GM21390 (cell line): ENCODE data around the gene RAD17.
"Not testable (repeated sequence)": the region's sequence is repeated elsewhere in the genome, so short reads cannot be mapped to it uniquely, and the experiment has no call there.

Source experiments
- ATAC-seq: cut with Tn5 transposase; IDR thresholded peaks from one replicate; pipeline ENCODE4 v1.9.1; 2021; ENCODE audit not compliant: unreplicated experiment

The RAD17 gene, protein sequence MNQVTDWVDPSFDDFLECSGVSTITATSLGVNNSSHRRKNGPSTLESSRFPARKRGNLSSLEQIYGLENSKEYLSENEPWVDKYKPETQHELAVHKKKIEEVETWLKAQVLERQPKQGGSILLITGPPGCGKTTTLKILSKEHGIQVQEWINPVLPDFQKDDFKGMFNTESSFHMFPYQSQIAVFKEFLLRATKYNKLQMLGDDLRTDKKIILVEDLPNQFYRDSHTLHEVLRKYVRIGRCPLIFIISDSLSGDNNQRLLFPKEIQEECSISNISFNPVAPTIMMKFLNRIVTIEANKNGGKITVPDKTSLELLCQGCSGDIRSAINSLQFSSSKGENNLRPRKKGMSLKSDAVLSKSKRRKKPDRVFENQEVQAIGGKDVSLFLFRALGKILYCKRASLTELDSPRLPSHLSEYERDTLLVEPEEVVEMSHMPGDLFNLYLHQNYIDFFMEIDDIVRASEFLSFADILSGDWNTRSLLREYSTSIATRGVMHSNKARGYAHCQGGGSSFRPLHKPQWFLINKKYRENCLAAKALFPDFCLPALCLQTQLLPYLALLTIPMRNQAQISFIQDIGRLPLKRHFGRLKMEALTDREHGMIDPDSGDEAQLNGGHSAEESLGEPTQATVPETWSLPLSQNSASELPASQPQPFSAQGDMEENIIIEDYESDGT

DNA sequence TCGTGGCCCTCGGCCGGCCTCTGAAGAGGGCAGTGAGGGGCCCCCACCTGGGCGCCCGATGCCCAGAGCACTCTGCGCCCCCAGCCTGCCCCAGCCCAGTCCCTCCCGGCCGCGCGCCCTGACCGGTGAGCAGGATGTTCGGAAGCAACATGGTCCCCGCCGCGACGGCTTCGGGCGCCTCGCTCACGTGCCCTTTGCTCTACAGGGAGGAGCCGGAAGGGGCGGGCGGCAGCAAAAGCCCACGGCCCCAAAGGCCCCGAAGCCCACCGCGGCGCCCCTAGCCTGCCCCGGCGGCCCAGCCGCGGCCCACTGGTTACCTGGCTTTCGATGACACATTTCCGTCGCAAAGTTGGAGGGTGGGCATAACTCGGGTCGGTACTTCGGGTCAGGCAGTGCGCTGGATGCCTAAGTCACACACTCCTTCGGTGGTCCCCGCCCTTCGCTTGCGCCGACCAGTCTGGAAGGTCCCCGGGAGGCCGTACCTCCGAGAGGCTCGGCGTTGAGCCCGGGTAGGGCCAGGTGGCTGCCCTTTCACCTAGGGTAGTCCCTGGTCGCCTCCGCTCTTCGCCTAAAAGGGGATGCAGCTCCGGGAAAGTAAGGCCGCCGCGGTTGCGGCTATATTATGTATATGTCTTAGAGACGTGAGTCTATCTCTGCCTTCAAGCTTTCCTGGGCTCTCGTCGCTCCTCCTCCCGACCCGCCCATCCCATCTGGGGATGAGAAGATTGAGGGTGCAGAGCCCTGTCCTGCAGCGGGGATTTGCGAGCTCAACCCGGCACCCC is at the start of gene RAD17, which contains the start of the genes AK6 and TAF9:
Gene RAD17, plus strand, starts transcription at position 479 of the 782 bp plus-strand sequence. CDS start 2,391 bp downstream, outside the sequence.
Gene AK6, minus strand, starts transcription at position 181 of the 782 bp plus-strand sequence. Its CDS starts 30 bp downstream, at position 151.
Gene TAF9, minus strand, starts transcription at position 181 of the 782 bp plus-strand sequence. CDS start 3,783 bp downstream, outside the sequence.
- peak; percentile 92 for ATAC-seq

DNA sequence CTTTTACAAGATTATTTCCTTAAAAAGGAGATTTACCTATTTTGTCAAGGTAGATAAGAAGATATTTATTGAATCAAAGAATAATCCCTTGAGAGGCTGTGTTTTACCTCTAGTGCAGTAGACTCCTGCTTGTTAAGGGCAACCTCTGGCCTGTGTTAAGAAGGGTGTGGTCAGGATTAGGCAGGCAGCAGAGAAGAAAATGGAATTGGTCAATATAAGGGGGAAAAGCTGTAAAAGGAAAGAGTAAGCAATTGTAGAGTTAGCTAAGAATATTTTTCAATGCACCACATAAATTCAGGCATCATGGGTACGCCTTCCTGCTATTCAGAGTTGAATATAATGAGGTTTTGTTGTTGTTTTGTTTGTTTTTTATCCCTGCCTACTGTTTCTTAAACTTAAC is 43.3 kb upstream of the RAD17 start:
- no peak for ATAC-seq

DNA sequence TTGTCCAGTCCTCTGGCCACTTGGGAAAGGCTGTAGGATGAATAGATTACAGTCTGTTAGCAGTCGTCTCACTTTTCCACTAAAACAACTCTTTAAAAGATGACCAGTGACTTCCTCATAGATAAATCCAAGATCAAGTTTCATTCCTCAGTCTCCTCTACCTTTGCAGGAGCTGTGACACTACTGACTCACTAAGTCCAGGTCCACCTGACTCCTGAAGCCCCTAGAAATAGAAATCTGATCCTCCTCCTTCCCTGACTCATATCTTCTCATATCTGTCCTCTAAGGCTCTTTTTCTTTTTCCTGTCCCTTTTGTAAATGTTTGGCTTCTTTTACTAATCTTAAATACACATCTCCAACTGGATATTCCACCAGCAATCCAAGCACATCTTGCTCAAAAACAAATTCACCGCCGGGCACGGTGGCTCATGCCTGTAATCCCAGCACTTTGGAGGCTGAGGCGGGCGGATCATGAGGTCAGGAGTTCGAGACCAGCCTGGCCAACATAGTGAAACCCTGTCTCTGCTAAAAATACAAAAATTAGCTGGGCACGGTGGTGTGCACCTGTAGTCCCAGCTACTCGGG is 39.6 kb upstream of the RAD17 start:
- no peak for ATAC-seq

- ATAC-seq: no peak
Observed at GRCh38 chr5:69331528-69332445, 37.8 kb upstream of the RAD17 start.

DNA sequence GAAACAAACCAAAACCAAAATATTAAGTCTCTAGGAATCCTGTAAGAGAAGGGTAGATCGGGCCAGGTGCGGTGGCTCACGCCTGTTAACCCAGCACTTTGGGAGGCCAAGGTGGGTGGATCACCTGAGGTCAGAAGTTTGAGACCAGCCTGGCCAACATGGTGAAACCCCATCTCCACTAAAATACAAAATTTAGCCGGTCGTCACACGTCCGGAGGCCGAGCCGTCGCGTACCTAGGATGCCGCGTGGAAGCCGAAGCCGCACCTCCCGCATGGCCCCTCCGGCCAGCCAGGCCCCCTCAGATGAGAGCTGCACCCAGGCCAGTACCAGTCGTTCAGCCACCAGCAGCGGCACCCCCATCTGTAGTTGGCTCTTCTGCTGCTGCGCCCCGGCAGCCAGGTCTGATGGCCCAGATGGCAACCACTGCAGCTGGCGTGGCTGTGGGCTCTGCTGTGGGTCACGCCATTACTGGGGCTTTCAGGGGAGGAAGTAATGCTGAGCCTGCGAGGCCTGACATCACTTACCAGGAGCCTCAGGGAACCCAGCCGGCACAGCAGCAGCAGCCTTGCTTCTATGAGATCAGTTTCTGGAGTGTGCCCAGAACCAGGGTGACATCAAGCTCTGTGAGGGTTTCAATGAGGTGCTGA is 35.8 kb upstream of the RAD17 start:
- not testable (repeated sequence) for ATAC-seq

DNA sequence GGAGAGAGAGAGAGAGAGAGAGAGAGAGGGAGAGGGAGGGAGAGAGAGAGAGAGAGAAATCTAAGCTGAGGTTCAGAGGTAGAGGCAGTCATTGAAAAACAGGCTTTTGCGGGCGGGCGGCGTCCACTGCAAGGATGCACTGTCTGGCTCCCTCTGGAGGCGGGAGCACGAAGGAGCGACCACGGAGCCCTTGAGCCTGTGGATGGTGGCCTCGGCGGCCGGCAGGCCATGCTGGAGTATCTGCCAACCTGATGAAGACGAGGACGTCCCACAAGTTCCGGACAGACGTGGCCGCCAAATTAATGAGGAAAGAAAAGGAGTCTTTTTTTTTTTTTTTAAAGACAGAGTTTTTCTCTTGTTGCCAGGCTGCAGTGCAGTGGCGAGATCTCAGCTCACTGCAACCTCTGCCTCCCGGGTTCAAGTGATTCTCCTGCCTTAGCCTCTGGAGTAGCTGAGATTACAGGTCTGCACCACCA is 34.8 kb upstream of the RAD17 start:
- peak; percentile 45 for ATAC-seq

- ATAC-seq: no peak
Observed at GRCh38 chr5:69335341-69335935, 34.2 kb upstream of the RAD17 start.

DNA sequence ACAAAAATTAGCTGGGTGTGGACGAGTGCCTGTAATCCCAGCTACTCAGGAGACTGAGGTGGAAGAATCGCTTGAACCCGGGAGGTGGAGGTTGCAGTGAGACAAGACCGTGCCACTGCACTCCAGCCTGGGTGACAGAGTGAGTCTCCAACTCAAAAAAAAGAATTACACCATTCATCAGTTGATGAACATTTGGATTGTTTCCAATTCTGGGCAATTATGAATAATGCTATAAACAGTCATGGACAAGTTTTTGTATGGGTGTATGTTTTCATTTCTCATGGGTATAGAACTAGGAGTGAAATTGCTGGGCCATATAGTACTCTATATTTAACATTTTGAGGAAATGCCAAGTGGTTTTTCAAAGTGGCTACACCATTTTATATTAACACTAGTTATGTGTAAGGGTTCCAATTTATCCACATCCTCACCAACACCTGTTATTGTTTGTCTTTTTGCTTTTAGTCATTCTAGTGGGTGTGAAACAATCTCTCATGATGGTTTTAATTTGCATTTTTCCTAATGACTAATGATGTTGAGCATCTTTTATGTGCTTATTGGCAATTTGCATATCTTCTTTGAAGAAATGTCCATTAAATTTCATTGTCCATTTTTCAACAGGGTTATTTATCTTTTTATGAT is 28.0 kb upstream of the RAD17 start:
- no peak for ATAC-seq

DNA sequence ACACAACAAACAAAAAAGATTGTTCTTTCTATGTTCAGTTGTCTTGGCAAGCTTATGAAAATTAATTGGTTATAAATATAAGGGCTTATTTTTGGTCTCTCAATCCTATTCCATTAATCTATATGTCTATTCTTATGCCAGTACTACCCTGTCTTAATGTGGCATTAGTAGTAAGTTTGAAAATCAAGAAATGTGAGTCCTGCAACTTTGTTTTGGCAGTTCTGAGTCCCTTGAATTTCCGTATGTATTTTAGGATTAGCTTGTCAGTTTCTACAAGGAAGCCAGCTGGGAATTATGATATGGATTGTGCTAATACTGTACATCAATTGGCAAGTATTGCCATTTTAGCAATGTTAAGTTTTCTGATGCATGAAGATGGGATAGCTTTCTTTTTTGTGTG is 26.5 kb upstream of the RAD17 start:
- ATAC-seq: no peak

GRCh38 chr5:69350664-69351063 is 19.0 kb upstream of the RAD17 start:
- no peak for ATAC-seq

GRCh38 chr5:69359699-69360098 is 9.9 kb upstream of the RAD17 start:
- no peak for ATAC-seq

- no peak for ATAC-seq
Observed at GRCh38 chr5:69360442-69360841, 9.2 kb upstream of the RAD17 start.

DNA sequence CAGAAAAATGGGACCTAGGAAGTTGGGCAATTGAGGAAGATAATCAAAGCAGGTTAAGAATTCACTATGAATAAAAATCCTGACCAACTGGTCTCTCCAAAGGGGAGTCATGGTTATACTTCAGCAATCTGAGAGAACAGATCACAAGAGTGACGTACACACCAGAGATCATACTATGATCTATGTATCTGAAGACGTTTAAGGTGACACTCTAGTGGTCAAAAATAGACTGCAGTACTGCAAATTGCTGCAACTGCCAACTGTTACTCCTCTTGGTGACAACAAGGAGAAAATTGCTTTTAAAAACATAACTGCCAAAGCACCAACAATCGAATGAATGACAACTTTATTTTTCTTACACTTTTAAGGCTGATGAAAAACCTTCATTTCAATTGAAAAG is 5.2 kb upstream of the RAD17 start:
- no peak for ATAC-seq

GRCh38 chr5:69364850-69365249 is 4.8 kb upstream of the RAD17 start:
- no peak for ATAC-seq

DNA sequence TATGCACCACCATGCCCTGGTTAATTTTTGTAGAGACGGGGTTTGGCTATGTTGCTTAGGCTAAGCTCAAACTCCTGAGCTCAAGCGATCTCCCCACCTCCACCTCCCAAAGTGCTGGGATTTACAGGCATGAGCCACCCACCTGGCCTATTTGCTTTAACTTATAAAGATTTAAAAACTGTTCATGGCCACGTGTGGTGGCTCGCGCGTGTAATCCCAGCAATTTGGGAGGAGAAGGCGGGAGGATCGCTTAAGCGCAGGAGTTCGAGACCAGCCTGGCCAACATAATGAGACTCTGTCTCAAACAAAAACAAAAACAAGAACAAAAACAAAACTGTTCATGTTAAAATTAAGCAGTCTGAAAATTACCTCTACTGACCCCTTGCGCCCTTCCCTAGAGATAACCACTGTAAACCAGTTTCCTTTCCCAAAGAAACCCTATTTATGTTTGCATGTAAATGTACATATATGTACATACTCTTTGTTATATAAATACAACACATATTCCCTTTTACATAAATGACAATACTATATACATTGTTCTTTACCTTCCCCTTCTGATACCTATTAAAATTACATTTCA is 1.8 kb upstream of the RAD17 start:
- no peak for ATAC-seq

DNA sequence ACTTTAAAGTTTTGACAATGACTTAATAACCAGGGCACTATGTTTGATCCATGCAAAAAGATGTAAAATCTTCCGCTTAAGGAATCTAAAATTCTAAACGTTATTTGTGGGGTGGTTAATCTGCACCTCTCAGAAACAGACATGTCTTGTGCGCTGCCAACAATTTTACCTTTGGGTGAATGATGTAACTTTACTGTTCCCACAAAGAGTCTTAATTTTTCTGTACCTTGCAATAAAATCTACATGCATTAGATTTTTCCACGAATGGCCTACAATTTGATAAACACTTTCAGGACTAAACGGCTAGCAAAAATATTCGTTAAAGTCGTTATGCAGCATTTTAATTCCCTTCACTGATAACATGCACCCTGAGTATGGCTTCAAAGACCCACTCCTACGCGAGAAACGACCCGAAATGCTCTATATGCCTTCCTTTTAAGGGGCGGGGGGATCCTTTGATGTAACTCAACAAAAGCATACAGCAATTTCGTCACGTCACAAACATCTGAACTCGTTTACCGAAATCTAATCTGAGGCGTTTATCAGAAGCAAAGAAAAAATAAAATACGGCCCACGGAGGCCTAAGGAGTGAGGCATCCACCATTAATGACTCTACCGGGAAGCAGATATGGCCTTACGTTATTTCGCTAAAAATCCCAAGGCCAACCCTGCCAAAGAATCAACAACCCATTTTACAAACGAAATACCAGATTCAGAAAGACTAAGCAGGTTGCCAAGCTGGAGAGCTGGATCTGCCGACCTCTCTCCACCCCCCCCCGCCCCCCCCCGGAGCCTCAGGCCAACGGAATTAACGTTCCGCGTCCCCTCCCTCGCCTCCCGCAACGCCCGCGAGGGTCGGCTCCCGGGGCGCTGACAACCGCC is 919 bp upstream of the RAD17 start:
- peak; percentile 20 for ATAC-seq

DNA sequence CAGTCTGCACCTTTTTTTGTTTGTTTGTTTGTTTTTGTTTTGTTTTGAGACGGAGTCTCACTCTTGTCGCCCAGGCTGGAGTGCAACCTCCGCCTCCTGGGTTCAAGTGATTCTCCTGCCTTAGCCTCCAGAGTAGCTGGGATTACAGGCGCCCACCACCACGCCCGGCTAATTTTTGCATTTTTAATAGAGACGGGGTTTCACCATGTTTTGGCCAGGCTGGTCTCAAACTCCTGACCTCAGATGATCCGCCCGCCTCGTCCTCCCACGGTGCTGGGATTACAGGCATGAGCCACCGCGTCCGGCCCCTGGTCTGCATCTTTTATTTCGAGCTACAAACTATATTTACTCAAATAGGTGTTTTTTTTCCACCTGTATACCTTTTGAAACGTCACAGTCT is 717 bp downstream of the RAD17 start:
- not testable (repeated sequence) for ATAC-seq
